Measurements from ENCODE around the gene DISC1. TPM values are rescaled to one million over a fixed set of nuclear protein-coding genes. Genes with fewer than 3 reads are reported as not detected.
"Not testable (repeated sequence)": the region's sequence is repeated elsewhere in the genome, so short reads cannot be mapped to it uniquely, and the experiment has no call there.

DISC1 gene
- 4.3 TPM for total RNA-seq
- long read RNA-seq, partial matches to known transcripts: 0 of 5 reads
- long read RNA-seq, other reads (novel, unspliced or antisense): 5 of 5 reads

DNA sequence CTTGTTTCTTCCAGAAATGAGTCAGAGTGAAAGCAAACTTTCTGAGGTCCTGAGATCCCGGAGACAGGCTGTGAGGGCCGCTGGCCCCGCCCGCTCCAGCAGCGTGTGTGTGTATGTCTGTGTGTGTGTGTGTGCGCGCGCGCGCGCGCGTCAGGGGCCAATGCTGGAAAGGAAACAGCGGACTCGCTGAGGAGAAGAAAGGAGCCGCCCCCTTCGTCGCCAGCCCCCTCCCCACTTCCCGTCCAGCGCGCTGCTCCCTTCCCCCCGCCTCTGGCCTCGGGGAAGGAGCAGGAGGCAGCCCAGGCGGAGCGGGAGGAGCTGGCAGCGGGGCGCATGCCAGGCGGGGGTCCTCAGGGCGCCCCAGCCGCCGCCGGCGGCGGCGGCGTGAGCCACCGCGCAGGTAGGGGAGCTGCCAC lies at the start of gene DISC1:
Gene DISC1 (plus strand): TSS at position 256 of the 416 bp plus-strand sequence. CDS start 78 bp downstream, at position 334.
- ATAC-seq (peak; percentile 88), DNase-seq (peak; percentile 89)
- intact Hi-C loops (cut with micrococcal nuclease): no loop called here

DNA sequence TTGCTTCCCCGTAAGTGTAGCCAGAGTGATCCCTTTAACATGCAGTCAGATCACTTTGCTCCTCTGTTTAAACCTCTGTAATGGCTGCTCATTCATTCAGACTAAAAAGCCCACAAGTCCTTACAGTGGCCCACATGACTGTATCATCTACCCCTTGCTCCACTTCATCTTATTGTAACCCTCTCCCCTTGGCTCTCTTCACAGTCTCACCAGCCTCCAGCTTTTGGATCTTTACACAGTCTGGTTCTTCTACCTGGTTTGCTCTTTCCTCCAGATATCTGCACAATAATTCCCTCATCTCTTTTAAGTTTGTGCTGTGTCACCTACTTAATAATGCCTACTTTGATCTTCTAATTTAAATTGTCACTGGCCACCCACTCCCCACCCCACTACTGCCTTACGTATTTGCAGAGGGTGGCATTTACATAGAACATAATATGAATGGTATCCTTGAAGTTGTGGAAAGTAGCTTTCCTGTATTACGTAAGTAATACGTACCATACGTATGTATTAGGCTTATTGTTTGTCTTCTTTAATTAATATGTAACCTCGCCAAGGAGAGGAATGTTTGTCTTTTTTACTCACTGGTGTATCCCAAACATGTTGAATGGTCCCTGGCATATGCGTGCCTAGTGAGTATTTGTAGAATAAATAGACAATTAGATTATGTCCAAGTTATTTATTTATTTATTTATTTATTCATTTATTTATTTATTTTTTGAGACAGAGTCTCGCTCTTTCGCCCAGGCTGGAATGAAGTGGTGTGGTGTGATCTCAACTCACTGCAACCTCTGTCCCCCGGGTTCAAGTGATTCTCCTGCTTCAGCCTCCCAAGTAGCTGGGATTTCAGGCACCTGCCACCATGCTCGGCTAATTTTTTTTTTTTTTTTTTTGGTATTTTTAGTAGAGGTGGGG lies 49.5 kb upstream of the DISC1 start:
- intact Hi-C loops (cut with micrococcal nuclease): no loop called here

DNA sequence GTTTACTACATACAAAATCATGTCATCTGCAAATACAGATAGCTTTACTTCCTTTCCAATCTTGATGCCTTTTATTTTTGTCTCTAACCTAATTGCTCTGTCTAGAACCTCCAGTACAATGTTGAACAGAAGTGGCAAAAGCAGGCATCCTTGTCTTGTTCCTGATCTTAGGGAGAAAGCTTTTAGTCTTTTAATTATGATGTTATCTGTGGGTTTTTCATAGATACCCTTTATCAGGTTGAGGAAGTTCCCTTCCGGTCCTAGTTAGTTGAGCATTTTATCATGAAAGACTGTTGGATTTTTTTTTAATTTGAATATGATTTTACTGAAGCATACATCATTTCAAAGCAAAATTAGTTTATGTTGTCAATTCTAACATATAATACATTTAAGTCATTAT lies 45.7 kb upstream of the DISC1 start:
- DNase-seq (no peak), ATAC-seq (no peak)
- intact Hi-C loops (cut with micrococcal nuclease): no loop called here

More for the DNA sequence above, 49.5 kb upstream of the DISC1 start:
- DNase-seq (no peak), ATAC-seq (no peak)

DNA sequence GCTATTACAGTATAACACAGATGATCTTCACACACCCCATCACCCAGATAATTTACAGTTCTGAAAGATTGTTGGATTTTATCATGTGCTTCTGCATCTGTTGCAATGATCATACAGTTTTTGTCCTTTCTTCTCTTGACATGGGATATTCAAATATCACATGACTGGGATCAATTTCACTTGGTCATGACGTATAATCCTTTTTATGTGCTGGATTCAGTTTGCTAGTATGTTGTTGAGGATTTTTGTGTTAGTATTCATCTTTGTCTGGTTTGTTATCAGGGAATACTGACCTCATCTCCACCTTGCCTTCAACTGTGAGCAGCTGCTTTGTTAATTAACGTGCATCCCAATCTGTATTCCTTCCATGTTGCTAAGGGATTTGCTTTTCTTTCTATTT lies 44.7 kb upstream of the DISC1 start:
- ATAC-seq (no peak), DNase-seq (no peak)
- intact Hi-C loops (cut with micrococcal nuclease): no loop called here

DNA sequence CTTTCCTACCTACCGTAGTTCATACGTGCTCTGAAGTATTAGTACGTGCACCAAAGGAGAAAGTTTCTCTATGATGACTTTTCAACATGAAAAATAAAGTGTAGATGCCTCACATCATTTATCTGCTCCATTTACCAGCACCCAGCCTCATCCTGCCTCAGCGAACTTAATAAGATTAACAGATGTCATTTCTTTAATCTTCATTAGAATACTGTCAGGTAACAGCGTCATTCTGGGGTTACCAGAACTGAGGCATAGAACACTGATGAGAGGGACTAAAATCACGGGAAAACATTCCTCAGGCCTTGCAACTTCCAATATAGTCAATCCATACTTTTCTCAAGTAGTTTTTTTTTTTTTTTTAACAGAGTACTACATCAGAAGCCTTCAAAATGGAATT lies 43.2 kb upstream of the DISC1 start:
- DNase-seq (no peak), ATAC-seq (no peak)
- intact Hi-C loops (cut with micrococcal nuclease): no loop called here

DNA sequence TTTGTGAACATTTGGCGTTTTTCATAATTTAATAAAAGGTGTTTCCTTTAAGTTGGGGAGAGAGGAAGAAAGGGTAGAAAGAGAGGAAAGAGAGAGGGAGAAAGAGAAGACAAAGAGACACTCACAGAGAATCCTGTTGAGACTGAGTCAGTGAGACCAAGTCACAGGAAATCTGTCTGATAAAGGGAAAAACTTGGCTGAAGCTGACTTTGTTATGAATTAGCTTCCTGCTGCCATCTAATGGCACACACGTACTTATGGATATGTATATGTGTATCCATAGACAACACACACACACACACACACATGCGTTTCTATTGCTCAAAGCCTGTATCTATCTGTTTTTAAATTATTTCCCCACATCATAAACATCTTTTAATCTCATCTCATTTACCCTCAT lies 42.5 kb upstream of the DISC1 start:
- intact Hi-C loops (cut with micrococcal nuclease): no loop called here

DNA sequence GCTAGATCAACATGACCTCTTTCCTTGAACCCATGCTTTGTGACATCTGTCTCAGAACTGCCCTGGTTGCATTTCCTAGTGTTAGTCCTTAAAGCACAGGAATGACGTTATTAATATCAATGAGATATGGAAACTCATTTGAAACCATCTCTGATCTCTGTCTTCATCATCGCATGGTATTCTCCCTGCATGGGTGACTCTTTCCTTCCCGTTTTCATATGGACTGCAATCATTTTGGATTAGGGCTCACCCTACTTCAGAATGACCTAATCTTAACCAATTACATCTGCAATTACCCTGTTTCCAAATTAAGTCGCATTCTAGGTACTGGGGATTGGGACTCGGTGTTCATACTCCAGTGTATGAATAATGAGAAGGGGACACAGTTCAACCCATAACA lies 41.7 kb upstream of the DISC1 start:
- DNase-seq: no peak
- intact Hi-C loops (cut with micrococcal nuclease): no loop called here
- ATAC-seq: no peak

More for the DNA sequence above, 42.5 kb upstream of the DISC1 start:
- DNase-seq (no peak), ATAC-seq (peak; percentile 29)

DNA sequence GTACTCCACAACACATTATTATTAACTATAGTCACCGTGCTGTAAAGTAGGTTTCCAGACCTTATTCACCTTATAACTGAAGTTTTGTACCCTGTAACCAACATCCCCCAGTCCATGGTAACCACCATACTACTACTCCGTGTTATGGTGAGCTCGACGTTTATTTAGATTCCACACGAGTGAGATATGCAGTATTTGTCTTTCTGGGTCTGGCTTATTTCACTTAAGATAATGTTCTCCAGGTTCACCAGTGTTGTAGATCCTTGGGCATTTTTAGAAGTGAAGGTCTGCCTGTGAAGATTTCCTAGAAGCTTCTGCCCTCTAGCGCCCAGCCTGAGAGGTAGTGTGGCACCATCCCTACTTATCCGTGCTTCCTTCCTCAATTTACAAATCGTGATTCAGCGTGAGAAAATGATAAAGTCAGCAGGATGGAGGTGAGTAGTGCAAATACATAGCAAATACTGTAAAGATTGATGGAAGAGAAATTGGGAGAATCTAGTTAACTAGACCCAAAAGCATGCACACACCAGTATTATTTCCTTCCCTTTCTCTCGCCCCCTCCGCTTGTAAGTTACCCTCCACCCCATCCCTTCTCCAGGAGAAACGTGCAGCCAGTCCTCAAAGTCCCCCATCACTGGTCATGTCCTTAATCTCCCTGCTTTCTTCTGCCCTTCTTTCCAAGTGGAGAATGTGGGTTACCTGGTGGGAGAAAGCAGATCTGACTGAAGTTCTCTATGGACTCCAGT lies 36.0 kb upstream of the DISC1 start:
- intact Hi-C loops (cut with micrococcal nuclease): no loop called here
- DNase-seq: peak; percentile 58
- ATAC-seq: peak; percentile 90

DNA sequence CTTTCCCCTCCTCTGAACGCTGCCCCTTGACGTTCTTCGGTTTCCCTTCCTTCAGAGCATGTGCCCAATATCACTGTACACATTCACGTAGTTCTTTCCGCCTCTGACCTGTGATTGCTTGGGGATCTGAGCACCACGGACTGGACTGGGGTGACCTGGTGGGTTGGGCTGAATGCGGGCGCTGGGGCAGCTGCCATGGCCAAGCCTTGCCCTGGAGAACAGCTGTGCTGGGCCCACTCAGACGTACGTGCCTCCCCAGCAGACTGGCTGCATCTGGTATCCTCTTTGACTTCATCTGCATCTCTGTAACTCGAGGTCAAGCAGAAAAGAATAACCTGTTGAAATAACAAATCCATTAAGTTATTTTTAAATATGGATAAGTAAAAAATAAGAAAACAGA lies 35.1 kb upstream of the DISC1 start:
- ATAC-seq: no peak
- no peak for DNase-seq
- intact Hi-C loops (cut with micrococcal nuclease): no loop called here

DNA sequence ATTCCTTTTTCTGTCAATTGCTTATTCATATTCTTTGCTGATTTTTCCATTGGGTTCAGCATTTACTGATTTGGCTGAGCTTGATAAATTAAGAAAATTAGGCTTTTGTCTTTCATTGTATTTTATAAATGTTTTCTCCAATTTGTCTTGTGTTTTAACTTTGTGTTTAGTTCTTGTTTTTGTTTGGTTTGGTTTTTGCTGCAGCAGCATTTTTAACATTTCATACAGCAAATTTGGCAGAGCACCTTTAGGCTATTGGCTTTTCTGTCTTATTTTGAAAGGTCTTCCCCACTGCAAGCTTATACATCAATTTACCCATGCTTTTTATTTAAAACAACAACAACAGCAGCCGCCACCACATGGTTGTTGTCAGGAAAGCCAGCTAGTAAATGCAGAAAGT lies 33.8 kb upstream of the DISC1 start:
- no peak for DNase-seq
- intact Hi-C loops (cut with micrococcal nuclease): no loop called here
- no peak for ATAC-seq

DNA sequence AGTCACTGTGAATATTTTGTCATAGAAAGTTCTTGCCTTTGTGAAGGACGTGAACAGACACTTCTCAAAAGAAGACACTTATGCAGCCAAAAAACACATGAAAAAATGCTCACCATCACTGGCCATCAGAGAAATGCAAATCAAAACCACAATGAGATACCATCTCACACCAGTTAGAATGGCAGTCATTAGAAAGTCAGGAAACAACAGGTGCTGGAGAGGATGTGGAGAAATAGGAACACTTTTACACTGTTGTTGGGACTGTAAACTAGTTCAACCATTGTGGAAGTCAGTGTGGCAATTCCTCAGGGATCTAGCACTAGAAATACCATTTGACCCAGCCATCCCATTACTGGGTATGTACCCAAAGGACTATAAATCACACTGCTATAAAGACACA lies 33.3 kb upstream of the DISC1 start:
- DNase-seq; intact Hi-C loops (cut with micrococcal nuclease); ATAC-seq: not testable (repeated sequence)

DNA sequence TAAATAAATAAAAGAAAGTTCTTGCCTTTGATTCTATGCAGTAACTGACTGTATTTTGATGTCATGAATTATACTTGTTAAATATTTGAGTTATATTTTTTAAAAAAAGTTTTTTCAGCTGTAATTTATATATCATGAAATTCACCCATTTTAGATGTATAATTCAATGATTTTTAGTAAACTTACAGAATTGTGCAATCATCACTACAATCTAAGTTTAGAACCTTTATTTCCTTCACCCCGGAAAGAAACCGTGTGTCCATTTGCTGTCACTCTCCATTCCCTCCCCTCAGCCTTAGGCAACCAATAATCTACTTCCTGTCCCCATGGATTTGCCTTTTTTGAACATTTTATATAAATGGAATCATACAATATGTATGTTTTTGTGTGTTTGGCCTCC lies 32.5 kb upstream of the DISC1 start:
- ATAC-seq: no peak
- intact Hi-C loops (cut with micrococcal nuclease): no loop called here
- no peak for DNase-seq

DNA sequence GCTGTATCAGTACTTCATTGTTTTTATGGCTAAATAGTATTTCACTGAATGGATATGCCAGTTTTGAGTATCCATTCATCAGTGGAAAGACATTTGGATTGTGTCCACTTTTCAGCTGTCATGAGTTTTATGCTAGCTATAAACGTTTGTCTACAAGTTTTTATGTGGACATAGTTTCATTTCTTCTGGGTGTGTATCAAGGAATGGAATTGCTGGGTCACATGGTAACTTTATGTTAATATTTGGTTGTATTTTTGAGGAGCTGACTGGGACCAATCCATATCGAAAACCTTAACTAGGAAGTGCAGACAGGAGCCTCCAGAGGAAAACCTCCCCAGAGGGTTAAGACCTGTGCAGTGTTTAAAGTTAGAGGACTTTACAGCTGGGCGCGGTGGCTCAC lies 31.8 kb upstream of the DISC1 start:
- intact Hi-C loops (cut with micrococcal nuclease): no loop called here
- ATAC-seq: no peak

DNA sequence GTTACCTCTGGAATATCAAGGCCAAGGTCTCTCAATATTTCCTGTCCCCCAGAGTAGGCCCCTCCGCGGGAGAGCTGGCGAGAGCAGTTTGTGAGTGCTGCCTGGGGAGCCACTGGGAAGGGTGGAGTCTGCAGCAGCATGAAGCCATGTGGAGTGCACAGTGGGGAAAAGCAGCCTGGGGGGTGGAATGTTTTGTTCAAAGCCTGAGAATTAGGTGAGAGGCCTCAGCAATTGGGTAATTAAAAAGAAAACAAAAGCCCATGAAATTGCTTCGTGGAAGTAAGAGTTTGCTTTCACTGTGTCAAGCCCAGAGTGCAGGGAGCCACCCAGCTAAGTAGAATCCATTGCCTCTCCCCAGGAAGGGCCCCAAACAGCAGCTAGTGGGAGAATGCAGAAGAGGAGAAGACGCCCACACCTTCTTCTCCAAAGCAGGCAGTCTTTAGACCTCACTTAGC lies 30.2 kb upstream of the DISC1 start:
- no peak for DNase-seq
- peak; percentile 25 for ATAC-seq
- intact Hi-C loops (cut with micrococcal nuclease): no loop called here

More for the DNA sequence above, 31.8 kb upstream of the DISC1 start:
- DNase-seq: no peak

DNA sequence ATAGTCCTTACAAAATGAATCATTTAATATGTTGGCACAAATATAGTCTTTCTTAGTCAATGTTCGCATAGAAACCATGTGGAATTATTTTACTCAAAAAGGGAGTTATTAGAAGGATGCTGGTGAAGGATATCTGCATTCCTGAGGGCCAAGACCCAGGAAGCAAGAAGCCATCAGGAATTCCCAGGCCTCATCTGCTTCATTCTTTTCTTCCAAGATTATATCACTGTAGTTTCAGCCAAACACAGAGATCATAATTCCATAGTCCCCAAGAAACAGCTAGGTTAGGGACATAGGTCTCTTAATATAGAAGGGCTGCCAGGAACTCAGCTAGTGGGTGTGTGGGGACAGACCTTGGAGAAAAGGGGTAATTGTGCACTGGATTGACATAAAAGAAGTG lies 28.6 kb upstream of the DISC1 start:
- DNase-seq: no peak
- intact Hi-C loops (cut with micrococcal nuclease): no loop called here
- no peak for ATAC-seq

DNA sequence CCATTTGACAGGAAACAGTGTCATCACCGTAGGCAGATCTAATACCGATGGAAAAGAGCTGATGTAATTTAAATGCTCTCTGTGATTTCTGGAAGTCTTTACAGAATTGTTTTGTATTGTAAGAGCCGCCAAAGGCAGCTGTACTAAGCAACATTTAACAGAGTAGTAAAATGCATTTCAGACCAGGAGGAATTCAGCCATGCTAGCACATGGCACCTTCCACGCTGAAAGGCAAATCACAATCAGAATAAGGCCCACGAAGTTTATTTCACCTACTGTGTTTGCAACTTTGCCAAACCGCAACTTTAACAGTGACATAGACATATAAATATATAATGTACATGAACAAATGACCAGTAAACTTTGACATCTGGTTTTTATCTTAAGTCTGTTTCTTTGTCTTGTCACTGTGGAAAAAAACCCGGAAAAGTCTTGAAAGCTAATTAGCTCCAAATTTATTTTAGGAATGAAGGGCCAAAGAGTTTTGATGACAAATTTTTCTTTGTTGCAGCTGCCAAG lies 26.1 kb upstream of the DISC1 start:
- ATAC-seq: peak; percentile 41
- DNase-seq: no peak
- intact Hi-C loops (cut with micrococcal nuclease): loop anchor here (5.0 kb wide), 1 partner anchor 248 kb away; no protein-coding TSS in a partner anchor

DNA sequence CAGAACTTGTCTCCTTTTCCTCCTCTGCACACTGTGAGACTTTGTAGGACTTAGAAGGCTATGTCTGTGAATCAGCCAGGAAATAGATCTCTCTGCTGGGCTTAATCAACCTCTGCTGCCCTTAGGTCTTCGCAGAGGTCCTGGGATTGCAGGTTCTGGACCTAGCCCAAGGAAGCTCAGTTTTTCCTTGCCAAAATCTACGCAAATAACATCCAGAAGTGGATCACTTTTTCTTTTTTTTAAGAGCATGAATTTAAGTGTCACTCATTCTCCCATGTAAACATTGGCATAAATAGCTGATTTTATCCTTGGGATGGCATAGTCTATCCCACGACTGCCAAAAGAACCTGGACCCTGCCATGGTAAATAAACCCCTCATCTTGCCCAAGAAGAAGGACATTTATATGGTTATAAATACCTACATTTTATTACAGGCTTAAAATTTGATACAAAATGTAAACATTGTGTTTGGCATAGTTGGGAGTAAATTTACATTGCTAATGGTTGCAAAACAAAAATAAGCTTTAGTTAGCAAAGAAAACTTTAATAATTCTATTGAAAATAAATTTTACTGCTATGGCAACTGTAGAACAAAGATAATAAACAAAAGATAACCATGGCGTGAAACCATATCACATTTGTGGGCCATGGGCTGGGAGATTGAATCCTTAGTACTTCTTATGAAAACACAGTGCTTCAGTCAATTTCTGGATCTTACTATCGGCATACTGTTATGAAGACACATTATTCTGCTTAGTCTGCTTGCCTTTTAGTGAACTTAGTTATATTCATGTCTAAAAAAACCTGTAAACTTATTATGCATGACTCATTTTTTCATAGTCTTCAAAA lies 24.5 kb upstream of the DISC1 start:
- ATAC-seq: peak; percentile 75
- intact Hi-C loops (cut with micrococcal nuclease): loop anchor here (5.0 kb wide), 1 partner anchor 250 kb away; no protein-coding TSS in a partner anchor

DNA sequence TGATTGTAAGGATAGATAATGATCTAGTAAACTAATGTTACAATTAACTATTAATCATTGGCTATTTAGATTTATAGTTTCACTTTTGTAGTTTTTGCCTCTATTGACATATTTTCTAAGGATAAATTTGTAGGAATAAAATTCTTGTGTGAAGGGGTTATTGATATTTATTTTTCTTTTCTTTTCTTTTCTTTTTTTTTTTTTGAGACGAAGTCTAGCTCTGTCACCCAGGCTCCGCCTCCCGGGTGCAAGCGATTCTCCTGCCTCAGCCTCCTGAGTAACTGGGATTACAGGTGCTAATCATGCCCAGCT lies 24.0 kb upstream of the DISC1 start:
- no peak for DNase-seq
- intact Hi-C loops (cut with micrococcal nuclease): loop anchor here (5.0 kb wide), 1 partner anchor 250 kb away; no protein-coding TSS in a partner anchor
- no peak for ATAC-seq

More for the DNA sequence above, 24.5 kb upstream of the DISC1 start:
- no peak for DNase-seq

Data from left ventricle myocardium superior (tissue), 1 donor.